ENCODE results near the gene INF2.
A peak's percentile ranks its signal among the peaks of the same experiment; 100 is the strongest.

The INF2 gene

DNA sequence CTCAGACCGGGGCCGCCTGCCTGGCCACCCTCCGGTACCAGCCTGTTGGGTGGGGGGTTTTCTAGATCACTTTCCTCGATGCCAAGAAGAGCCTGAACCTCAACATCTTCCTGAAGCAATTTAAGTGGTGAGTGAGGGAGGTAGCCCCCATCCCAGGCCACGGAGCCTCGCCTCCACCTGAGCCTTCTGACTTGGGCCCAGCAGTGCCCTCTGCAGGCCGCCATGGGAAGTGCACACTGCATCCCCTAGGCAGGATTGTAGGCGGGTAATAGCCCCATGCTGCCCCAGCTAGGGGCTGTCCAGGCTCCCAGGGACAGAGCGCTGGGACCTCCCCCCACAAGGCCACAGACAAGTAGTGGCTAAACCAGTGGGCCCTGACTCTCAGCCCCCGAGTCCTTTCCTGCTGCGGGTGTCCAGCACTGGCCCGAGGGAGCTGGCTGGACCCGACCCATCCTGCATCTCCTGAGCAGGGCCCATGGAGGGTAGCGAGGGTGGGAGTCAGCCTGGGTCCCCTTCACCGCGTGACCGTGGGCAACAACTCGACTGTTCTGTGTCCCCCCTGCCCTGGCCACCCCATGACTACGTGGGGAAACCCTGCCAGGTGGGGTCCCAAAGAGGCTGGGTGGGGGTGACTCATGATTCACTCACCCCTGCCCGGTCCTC is 19.3 kb downstream of the INF2 start:
- no peak overlapping the region for H3K4me3 ChIP-seq (ENCODE audit: low read depth, low read length)
- TF ChIP-seq, protein P1, sequence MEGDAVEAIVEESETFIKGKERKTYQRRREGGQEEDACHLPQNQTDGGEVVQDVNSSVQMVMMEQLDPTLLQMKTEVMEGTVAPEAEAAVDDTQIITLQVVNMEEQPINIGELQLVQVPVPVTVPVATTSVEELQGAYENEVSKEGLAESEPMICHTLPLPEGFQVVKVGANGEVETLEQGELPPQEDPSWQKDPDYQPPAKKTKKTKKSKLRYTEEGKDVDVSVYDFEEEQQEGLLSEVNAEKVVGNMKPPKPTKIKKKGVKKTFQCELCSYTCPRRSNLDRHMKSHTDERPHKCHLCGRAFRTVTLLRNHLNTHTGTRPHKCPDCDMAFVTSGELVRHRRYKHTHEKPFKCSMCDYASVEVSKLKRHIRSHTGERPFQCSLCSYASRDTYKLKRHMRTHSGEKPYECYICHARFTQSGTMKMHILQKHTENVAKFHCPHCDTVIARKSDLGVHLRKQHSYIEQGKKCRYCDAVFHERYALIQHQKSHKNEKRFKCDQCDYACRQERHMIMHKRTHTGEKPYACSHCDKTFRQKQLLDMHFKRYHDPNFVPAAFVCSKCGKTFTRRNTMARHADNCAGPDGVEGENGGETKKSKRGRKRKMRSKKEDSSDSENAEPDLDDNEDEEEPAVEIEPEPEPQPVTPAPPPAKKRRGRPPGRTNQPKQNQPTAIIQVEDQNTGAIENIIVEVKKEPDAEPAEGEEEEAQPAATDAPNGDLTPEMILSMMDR (IDR thresholded peaks at IDR 0.05; ENCODE audit: low read depth, low read length, missing control alignments) = peak; percentile 98
- DNase-seq (ENCODE audit: low read depth) = no peak

- no peak overlapping the region for H3K4me3 ChIP-seq (ENCODE audit: low read depth, low read length)
- DNase-seq (ENCODE audit: low read depth) = no peak
- TF ChIP-seq, protein P1 (IDR thresholded peaks at IDR 0.05; ENCODE audit: low read depth, low read length, missing control alignments) = no peak
Measured at GRCh38 chr14:104709387-104710039, 20.1 kb downstream of the INF2 start.

DNA sequence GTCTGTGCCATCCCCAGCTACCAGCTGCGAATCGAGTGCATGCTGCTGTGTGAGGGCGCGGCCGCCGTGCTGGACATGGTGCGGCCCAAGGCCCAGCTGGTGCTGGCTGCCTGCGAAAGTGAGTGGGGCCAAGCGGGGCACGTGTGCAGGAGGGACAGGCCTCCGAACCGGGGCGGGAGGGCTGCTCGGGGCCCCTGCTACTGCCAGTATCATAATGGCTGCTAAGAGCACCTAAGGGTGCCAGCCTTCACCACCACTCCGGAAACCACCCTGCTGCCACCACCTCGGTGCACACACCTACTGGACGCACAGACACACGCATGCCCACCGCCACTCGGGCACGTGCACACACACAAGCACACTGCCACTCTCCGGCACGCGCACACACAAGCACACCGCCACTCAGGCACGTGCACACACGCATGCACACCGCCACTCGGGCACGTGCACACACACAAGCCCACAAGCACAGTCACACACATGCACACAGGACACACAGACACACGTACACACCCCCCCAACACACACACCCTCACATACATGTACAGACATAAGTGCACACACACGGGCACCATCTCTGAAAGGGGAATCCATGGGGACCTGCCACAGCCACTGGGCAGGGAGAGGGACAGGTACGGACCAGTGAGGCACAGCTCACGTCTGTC is 20.8 kb downstream of the INF2 start:
- TF ChIP-seq, protein P1 (IDR thresholded peaks at IDR 0.05; ENCODE audit: low read depth, low read length, missing control alignments) = no peak
- no peak overlapping the region for H3K4me3 ChIP-seq (ENCODE audit: low read depth, low read length)
- DNase-seq (ENCODE audit: low read depth) = no peak

- TF ChIP-seq, protein P1 (IDR thresholded peaks at IDR 0.05; ENCODE audit: low read depth, low read length, missing control alignments) = no peak
- H3K4me3 ChIP-seq (ENCODE audit: low read depth, low read length) = no peak overlapping the region
- DNase-seq (ENCODE audit: low read depth) = no peak
Measured at GRCh38 chr14:104712881-104713734, 23.7 kb downstream of the INF2 start.

DNA sequence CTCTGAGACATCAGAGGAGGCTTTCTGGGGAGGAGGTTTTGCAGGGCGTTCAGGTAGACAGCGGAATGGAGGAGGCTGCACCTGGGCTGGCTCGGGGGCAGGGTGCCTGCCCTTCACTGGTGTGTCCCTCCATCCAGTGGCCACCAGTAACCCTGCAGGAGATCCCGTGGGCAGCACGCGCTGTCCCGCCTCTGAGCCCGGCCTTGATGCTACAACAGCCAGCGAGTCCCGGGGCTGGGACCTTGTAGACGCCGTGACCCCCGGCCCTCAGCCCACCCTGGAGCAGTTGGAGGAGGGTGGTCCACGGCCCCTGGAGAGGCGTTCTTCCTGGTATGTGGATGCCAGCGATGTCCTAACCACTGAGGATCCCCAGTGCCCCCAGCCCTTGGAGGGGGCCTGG is 24.6 kb downstream of the INF2 start:
- TF ChIP-seq, protein P1 (IDR thresholded peaks at IDR 0.05; ENCODE audit: low read depth, low read length, missing control alignments) = no peak
- no peak overlapping the region for H3K4me3 ChIP-seq (ENCODE audit: low read depth, low read length)

DNA sequence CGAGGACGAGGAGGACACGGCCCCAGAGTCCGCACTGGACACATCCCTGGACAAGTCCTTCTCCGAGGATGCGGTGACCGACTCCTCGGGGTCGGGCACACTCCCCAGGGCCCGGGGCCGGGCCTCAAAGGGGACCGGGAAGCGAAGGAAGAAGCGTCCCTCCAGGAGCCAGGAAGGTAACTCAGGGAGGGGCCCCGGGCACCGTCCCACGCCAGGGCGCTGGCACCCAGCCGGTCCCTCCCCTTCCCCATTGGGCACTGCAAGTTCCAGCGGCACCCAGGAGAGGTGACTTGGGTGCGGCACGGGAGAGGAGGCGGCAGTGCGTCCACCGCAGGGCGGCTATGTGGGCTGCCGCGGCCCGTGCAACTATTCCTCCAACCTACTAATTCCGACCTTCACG is 25.3 kb downstream of the INF2 start:
- TF ChIP-seq, protein P1 (IDR thresholded peaks at IDR 0.05; ENCODE audit: low read depth, low read length, missing control alignments) = no peak
- no peak for DNase-seq (ENCODE audit: low read depth)
- H3K4me3 ChIP-seq (ENCODE audit: low read depth, low read length) = no peak overlapping the region

More for the DNA sequence above, 24.6 kb downstream of the INF2 start:
- DNase-seq (ENCODE audit: low read depth) = no peak
